H9 (cell line): ENCODE results near the gene ARPC1A. TPM values are rescaled to one million over a fixed set of nuclear protein-coding genes. Genes with fewer than 3 reads are reported as not detected.

ENCODE experiments used
- DNase-seq: peaks from one replicate; pipeline ENCODE4 v3.0.0-alpha.2; 2017
- H2AFZ ChIP-seq: one replicate; pipeline ENCODE4 v1.6.1; 2013; ENCODE audit warnings: mild to moderate bottlenecking, low read length, control low read depth, moderate library complexity
- H2AK5ac ChIP-seq: 2 replicates; pipeline ENCODE4 v1.6.1; 2013; ENCODE audit warnings: low read length, control low read depth, mixed read lengths; ENCODE audit not compliant: insufficient read length
- H2BK120ac ChIP-seq: one replicate; pipeline ENCODE4 v1.6.1; 2013; ENCODE audit warnings: low read depth, mild to moderate bottlenecking, low read length, control low read depth, inconsistent platforms; ENCODE audit not compliant: poor library complexity, severe bottlenecking
- H2BK12ac ChIP-seq: 2 replicates; pipeline ENCODE4 v1.6.1; 2013; ENCODE audit warnings: low read length, control low read depth, mixed read lengths, low read depth; ENCODE audit not compliant: insufficient read length
- H2BK15ac ChIP-seq: 2 replicates; pipeline ENCODE4 v1.6.1; 2013; ENCODE audit warnings: low read depth, low read length, control low read depth
- H2BK20ac ChIP-seq: one replicate; pipeline ENCODE4 v1.6.1; 2013; ENCODE audit warnings: low read depth, mild to moderate bottlenecking, low read length, control low read depth, inconsistent platforms; ENCODE audit not compliant: poor library complexity, severe bottlenecking
- H2BK5ac ChIP-seq: 2 replicates; pipeline ENCODE4 v1.6.1; 2013; ENCODE audit warnings: low read length, control low read depth, mixed read lengths; ENCODE audit not compliant: insufficient read length
- H3K14ac ChIP-seq: 2 replicates; pipeline ENCODE4 v1.6.1; 2013; ENCODE audit warnings: low read length, control low read depth; ENCODE audit not compliant: insufficient read depth
- H3K18ac ChIP-seq: 2 replicates; pipeline ENCODE4 v1.6.1; 2013; ENCODE audit warnings: low read depth, mild to moderate bottlenecking, mixed read lengths, low read length, control low read depth; ENCODE audit not compliant: insufficient read length
- H3K23ac ChIP-seq: 2 replicates; pipeline ENCODE4 v1.6.1; 2013; ENCODE audit warnings: low read length, control low read depth, mixed read lengths, low read depth; ENCODE audit not compliant: insufficient read length
- H3K23me2 ChIP-seq: 2 replicates; pipeline ENCODE4 v1.6.1; 2013; ENCODE audit warnings: low read depth, mild to moderate bottlenecking, mixed read lengths, low read length, control low read depth; ENCODE audit not compliant: insufficient read length, poor library complexity, severe bottlenecking
- H3K27ac ChIP-seq: 2 replicates; pipeline ENCODE4 v1.5.1; 2013; ENCODE audit warnings: low read length, control low read depth, mixed read lengths, low read depth; ENCODE audit not compliant: insufficient read length
- H3K27me3 ChIP-seq: 2 replicates; pipeline ENCODE4 v1.6.1; 2013; ENCODE audit warnings: low read length, control low read depth, inconsistent platforms; ENCODE audit not compliant: insufficient read depth
- H3K4ac ChIP-seq: 2 replicates; pipeline ENCODE4 v1.6.1; 2013; ENCODE audit warnings: low read depth, mild to moderate bottlenecking, control low read depth, inconsistent platforms, low read length, moderate library complexity
- H3K4me1 ChIP-seq: 2 replicates; pipeline ENCODE4 v1.6.1; 2013; ENCODE audit warnings: low read length, control low read depth, inconsistent platforms; ENCODE audit not compliant: insufficient read depth
- H3K4me2 ChIP-seq: 2 replicates; pipeline ENCODE4 v1.6.1; 2013; ENCODE audit warnings: low read length, control low read depth, mixed read lengths; ENCODE audit not compliant: insufficient read length, insufficient read depth
- H3K56ac ChIP-seq: 2 replicates; pipeline ENCODE4 v1.6.1; 2013; ENCODE audit warnings: low read depth, mild to moderate bottlenecking, mixed read lengths, low read length, control low read depth; ENCODE audit not compliant: insufficient read length
- H3K79me1 ChIP-seq: 2 replicates; pipeline ENCODE4 v1.6.1; 2013; ENCODE audit warnings: low read depth, mild to moderate bottlenecking, moderate library complexity, low read length, control low read depth, inconsistent platforms; ENCODE audit not compliant: insufficient read depth, poor library complexity, severe bottlenecking
- H3K79me2 ChIP-seq: 2 replicates; pipeline ENCODE4 v1.6.1; 2013; ENCODE audit warnings: low read length, control low read depth, inconsistent platforms; ENCODE audit not compliant: insufficient read depth
- H3K9ac ChIP-seq: 2 replicates; pipeline ENCODE4 v1.6.1; 2013; ENCODE audit warnings: low read length, control low read depth, mixed read lengths; ENCODE audit not compliant: insufficient read length; ENCODE audit errors: extremely low read depth
- H3K9me3 ChIP-seq: one replicate; pipeline ENCODE4 v1.6.1; 2013; ENCODE audit warnings: low read depth, low read length, inconsistent platforms; ENCODE audit not compliant: control insufficient read depth
- H3T11ph ChIP-seq: one replicate; pipeline ENCODE4 v1.6.1; 2013; ENCODE audit warnings: mild to moderate bottlenecking, low read length, control low read depth, inconsistent platforms
- H4K20me1 ChIP-seq: one replicate; pipeline ENCODE4 v1.6.1; 2013; ENCODE audit not compliant: control insufficient read depth, insufficient read length, insufficient read depth
- H4K5ac ChIP-seq: 2 replicates; pipeline ENCODE4 v1.6.1; 2013; ENCODE audit warnings: low read depth, mild to moderate bottlenecking, mixed read lengths, low read length, control low read depth; ENCODE audit not compliant: insufficient read length
- H4K8ac ChIP-seq: replicated peaks from 2 replicates; pipeline ENCODE4 v1.6.1; 2013; ENCODE audit warnings: low read length, control low read depth, mixed read lengths, low read depth; ENCODE audit not compliant: insufficient read length
- H4K91ac ChIP-seq: 2 replicates; pipeline ENCODE4 v1.6.1; 2013; ENCODE audit warnings: low read depth, mild to moderate bottlenecking, moderate library complexity, mixed read lengths, low read length, control low read depth; ENCODE audit not compliant: insufficient read length
- H3K27ac Mint-ChIP-seq, 3 experiments: 2 replicates in 2 of 3; 3 replicates in 1 of 3; pipeline ENCODE4 v1.8.0; 2020 to 2021; ENCODE audit warnings: mixed read lengths in 3 of 3, mild to moderate bottlenecking in 1 of 3, moderate library complexity in 1 of 3
- H3K27me3 Mint-ChIP-seq: 2 replicates; pipeline ENCODE4 v1.8.0; 2021; ENCODE audit warnings: low read depth, mild to moderate bottlenecking, moderate library complexity, mixed read lengths
- H3K36me3 Mint-ChIP-seq, 3 experiments: 2 replicates in 2 of 3; 3 replicates in 1 of 3; pipeline ENCODE4 v1.8.0; 2020 to 2021; ENCODE audit warnings: low read depth in 3 of 3, mixed read lengths in 3 of 3; ENCODE audit not compliant: insufficient read depth in 1 of 3
- H3K4me1 Mint-ChIP-seq, 2 experiments: 2 replicates each; pipeline ENCODE4 v1.8.0; 2020; ENCODE audit warnings: mixed read lengths in 2 of 2
- H3K4me3 Mint-ChIP-seq, 2 experiments: 2 replicates in 1 of 2; 3 replicates in 1 of 2; pipeline ENCODE4 v1.8.0; 2020 to 2021; ENCODE audit warnings: mild to moderate bottlenecking in 2 of 2, mixed read lengths in 2 of 2, moderate library complexity in 1 of 2
- H3K9me3 Mint-ChIP-seq, 2 experiments: 2 replicates in 1 of 2; 3 replicates in 1 of 2; pipeline ENCODE4 v1.8.0; 2020; ENCODE audit warnings: mild to moderate bottlenecking in 2 of 2, mixed read lengths in 2 of 2, moderate library complexity in 1 of 2
- CTCF ChIP-seq: fragments of 200-600 bp; sonication (generic); conservative IDR thresholded peaks from 3 replicates; pipeline ENCODE4 v1.8.0; 2021; ENCODE audit warnings: antibody characterized with exemption, mild to moderate bottlenecking
- WGBS: extraction: QIAGEN DNeasy Blood & Tissue Kit; methylation state at CpG from one replicate; pipeline ENCODE4 v1.1.7; 2013; ENCODE audit warnings: missing lambda C conversion rate, low lambda C conversion rate, mixed read lengths; ENCODE audit not compliant: insufficient read length; ENCODE audit errors: extremely low coverage; 5-methylcytosine and 5-hydroxymethylcytosine counted together
- total RNA-seq: library from RNA; stranded (reverse); gene quantifications from 2 replicates; pipeline ENCODE4 v1.2.1, GENCODE V29; 2021

The ARPC1A gene
- total RNA-seq, 1 experiment from 2014 or later, result 169 TPM

GRCh38 chr7:99384523-99384922, 58.8 kb downstream of the ARPC1A start:
- Mint-ChIP-seq H3K27me3 (no peaks in the 10 kb centered on the region; the same call in 1 of the 2 replicates), H3K36me3 (peaks cover 9 to 36% (median 17%) of the 10 kb centered on the region in 3 experiments; a peak in 6 of 7 replicates), H3K4me1 (peaks cover 4 to 8% of the 10 kb centered on the region in 2 experiments), H3K9me3 (no peaks in the 10 kb centered on the region; a peak in 1 of 5 replicates), H3K4me3 (no peak overlapping the region), H3K27ac (no peak overlapping the region)
- no peak overlapping the region for H3K18ac ChIP-seq
- no CpG with 5 or more reads among the region's 4 CpGs for WGBS
- DNase-seq, result no peak
- H2BK15ac ChIP-seq, result no peak overlapping the region
- no peak overlapping the region for H3K23ac ChIP-seq
- no peak overlapping the region for H3K14ac ChIP-seq
- no peak overlapping the region for H3K4ac ChIP-seq
- no peak overlapping the region for H3T11ph ChIP-seq
- no peak overlapping the region for H4K5ac ChIP-seq
- no peaks in the 10 kb centered on the region for H3K4me1 ChIP-seq
- no peak overlapping the region for H2AFZ ChIP-seq
- H3K9me3 ChIP-seq, result no peaks in the 10 kb centered on the region
- TF ChIP-seq CTCF, result no peak
- H3K4me2 ChIP-seq, result no peak overlapping the region
- no peak overlapping the region for H4K91ac ChIP-seq
- H3K9ac ChIP-seq, result no peak overlapping the region
- H2AK5ac ChIP-seq, result no peak overlapping the region
- peaks cover 6% of the 10 kb centered on the region for H3K79me1 ChIP-seq
- no peak overlapping the region for H2BK12ac ChIP-seq
- no peak overlapping the region for H3K56ac ChIP-seq
- H3K27ac ChIP-seq, result no peak overlapping the region
- H4K8ac ChIP-seq, result no peak overlapping the region
- no peak overlapping the region for H2BK120ac ChIP-seq
- H2BK20ac ChIP-seq, result no peak overlapping the region
- H3K27me3 ChIP-seq, result no peaks in the 10 kb centered on the region
- no peak overlapping the region for H2BK5ac ChIP-seq
- no peaks in the 10 kb centered on the region for H4K20me1 ChIP-seq
- H3K79me2 ChIP-seq, result no peaks in the 10 kb centered on the region
- no peaks in the 10 kb centered on the region for H3K23me2 ChIP-seq
